ENCODE results near the gene CTSZ.

CTSZ gene

GRCh38 chr20:59024111-59024530 is 17.1 kb upstream of the CTSZ start:
- no peak overlapping the region for H3K27ac ChIP-seq
- TF ChIP-seq ZFX (IDR thresholded peaks at IDR 0.05): no peak
- TF ChIP-seq CTCF (conservative IDR thresholded peaks at IDR 0.05): no peak

GRCh38 chr20:59023616-59024015 is 16.6 kb upstream of the CTSZ start:
- H3K27ac ChIP-seq: no peak overlapping the region
- no peak for TF ChIP-seq ZFX (IDR thresholded peaks at IDR 0.05)
- no peak for TF ChIP-seq CTCF (conservative IDR thresholded peaks at IDR 0.05)

GRCh38 chr20:59022754-59023153 is 15.7 kb upstream of the CTSZ start:
- TF ChIP-seq CTCF (conservative IDR thresholded peaks at IDR 0.05): no peak
- TF ChIP-seq ZFX (IDR thresholded peaks at IDR 0.05): no peak
- H3K27ac ChIP-seq: no peak overlapping the region

- no peak overlapping the region for H3K27ac ChIP-seq
- TF ChIP-seq CTCF (conservative IDR thresholded peaks at IDR 0.05): no peak
- TF ChIP-seq ZFX (IDR thresholded peaks at IDR 0.05): no peak
Observed at GRCh38 chr20:59020938-59021551, 14.0 kb upstream of the CTSZ start.

GRCh38 chr20:59019217-59019616 is 12.2 kb upstream of the CTSZ start, which contains the start of gene TUBB1:
Gene TUBB1, plus strand, starts transcription at chr20:59019429. Its CDS starts 94 bp downstream, at chr20:59019523.
- TF ChIP-seq CTCF (conservative IDR thresholded peaks at IDR 0.05) (no peak), ZFX (IDR thresholded peaks at IDR 0.05) (no peak)
- H3K27ac ChIP-seq: no peak within 1 kb of the TSS

GRCh38 chr20:59018817-59019216 is 11.8 kb upstream of the CTSZ start:
- TF ChIP-seq ZFX (IDR thresholded peaks at IDR 0.05) (no peak), CTCF (conservative IDR thresholded peaks at IDR 0.05) (no peak)
- no peak overlapping the region for H3K27ac ChIP-seq

GRCh38 chr20:59017493-59018231 is 10.6 kb upstream of the CTSZ start:
- TF ChIP-seq ZFX (IDR thresholded peaks at IDR 0.05) (no peak), CTCF (conservative IDR thresholded peaks at IDR 0.05) (no peak)
- no peak overlapping the region for H3K27ac ChIP-seq

All from C4-2B (cell line).